ENCODE data around the gene MYOCOS.
"Not testable (repeated sequence)": the region's sequence is repeated elsewhere in the genome, so short reads cannot be mapped to it uniquely, and the experiment has no call there.

Gene MYOCOS

DNA sequence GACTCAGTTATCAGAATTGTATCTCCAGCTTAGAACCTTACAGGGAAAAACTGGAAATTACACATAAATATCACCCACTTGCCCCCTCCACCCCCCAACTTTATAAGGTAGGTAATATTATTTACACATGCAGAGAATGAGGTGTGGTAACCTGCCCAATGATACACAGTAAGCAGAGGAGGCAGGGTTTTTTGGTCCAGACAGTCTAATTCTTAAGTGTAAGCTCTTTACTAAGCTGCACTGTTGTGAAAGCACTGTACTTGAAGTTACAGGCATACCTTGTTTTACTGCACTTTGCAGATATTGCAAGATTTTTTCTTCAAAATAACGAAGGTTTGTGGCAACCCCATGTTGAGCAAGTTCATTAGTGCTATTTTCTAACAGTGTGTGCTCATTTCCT is 24.8 kb upstream of the MYOCOS start:
- Histone ChIP-seq H3K9ac (ENCODE audit: low read depth, low read length, poor library complexity) (no peak overlapping the region), H2BK120ac (ENCODE audit: low read depth, low read length) (no peak overlapping the region), H3K14ac (ENCODE audit: low read length) (no peak overlapping the region), H3K4me1 (ENCODE audit: control insufficient read depth in 2 of 2, insufficient read depth in 1 of 2, low read depth in 1 of 2, low read length in 2 of 2) (no peaks in the 10 kb centered on the region), H2BK15ac (ENCODE audit: low read length) (no peak overlapping the region), H3K9me3 (replicated peaks in 1 of 2; ENCODE audit: control insufficient read depth in 2 of 2, insufficient read depth in 1 of 2, low read depth in 1 of 2, low read length in 2 of 2) (no peaks in the 10 kb centered on the region), H2AFZ (ENCODE audit: low read length) (no peak overlapping the region), H3K36me3 (replicated peaks in 1 of 2; ENCODE audit: control insufficient read depth in 2 of 2, insufficient read depth in 2 of 2, low read length in 2 of 2) (peaks cover 2 to 46% of the 10 kb centered on the region in 2 donors), H3K4me3 (ENCODE audit: low read length in 2 of 2) (no peak overlapping the region), H3K79me1 (ENCODE audit: low read depth, low read length) (no peaks in the 10 kb centered on the region), H3K4ac (ENCODE audit: low read length) (no peak overlapping the region), H3K18ac (ENCODE audit: low read length) (no peak overlapping the region), H4K91ac (ENCODE audit: low read depth, low read length, poor library complexity) (no peak overlapping the region), H3K27ac (replicated peaks; ENCODE audit: low read length) (no peak overlapping the region), H3K27me3 (ENCODE audit: control insufficient read depth in 3 of 3, insufficient read depth in 3 of 3, low read depth in 1 of 3, low read length in 3 of 3) (no peaks in the 10 kb centered on the region), H2BK5ac (ENCODE audit: low read length) (no peak overlapping the region), H2AK5ac (ENCODE audit: low read depth, low read length) (no peak overlapping the region), H2BK12ac (ENCODE audit: low read length) (no peak overlapping the region), H4K8ac (ENCODE audit: low read depth, low read length) (no peak overlapping the region), H3K4me2 (ENCODE audit: insufficient read depth, low read length, poor library complexity, severe bottlenecking) (no peak overlapping the region), H3K23ac (ENCODE audit: low read depth, low read length, poor library complexity) (no peak overlapping the region)
- no CpG with 5 or more reads among the region's 1 CpG for WGBS, 2 donors (ENCODE audit: extremely low coverage in 2 of 2, insufficient read length in 2 of 2, insufficient replicate concordance in 1 of 2)
- DNase-seq (ENCODE audit: low spot score): no peak

DNA sequence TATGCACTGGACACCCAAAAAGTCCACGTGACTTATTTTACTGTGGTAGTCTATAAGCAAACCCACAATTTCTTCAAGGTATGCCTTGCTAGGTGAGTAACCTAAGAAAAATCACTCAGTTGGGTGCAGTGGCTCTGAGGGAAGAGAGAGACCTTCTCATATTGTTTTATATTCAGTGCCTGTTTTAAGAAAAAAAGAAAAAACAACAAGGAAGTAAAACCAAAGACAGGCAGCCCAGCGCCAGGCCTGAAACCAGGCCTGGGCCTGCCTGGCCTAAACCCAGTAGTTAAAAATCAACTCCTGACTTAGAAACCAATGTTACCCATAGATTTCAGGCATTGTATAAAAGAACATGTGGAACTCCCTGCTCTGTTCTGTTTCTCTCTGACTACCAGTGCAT is 21.7 kb upstream of the MYOCOS start:
- H3K4me1 ChIP-seq (ENCODE audit: control insufficient read depth in 2 of 2, insufficient read depth in 1 of 2, low read depth in 1 of 2, low read length in 2 of 2); H2BK5ac ChIP-seq (ENCODE audit: low read length); H3K9ac ChIP-seq (ENCODE audit: low read depth, low read length, poor library complexity); DNase-seq (ENCODE audit: low spot score); H4K8ac ChIP-seq (ENCODE audit: low read depth, low read length); H3K4me3 ChIP-seq (ENCODE audit: low read length in 2 of 2); H4K91ac ChIP-seq (ENCODE audit: low read depth, low read length, poor library complexity); H2AFZ ChIP-seq (ENCODE audit: low read length); H3K23ac ChIP-seq (ENCODE audit: low read depth, low read length, poor library complexity); H3K9me3 ChIP-seq (replicated peaks in 1 of 2; ENCODE audit: control insufficient read depth in 2 of 2, insufficient read depth in 1 of 2, low read depth in 1 of 2, low read length in 2 of 2); H3K27me3 ChIP-seq (ENCODE audit: control insufficient read depth in 3 of 3, insufficient read depth in 3 of 3, low read depth in 1 of 3, low read length in 3 of 3); H3K18ac ChIP-seq (ENCODE audit: low read length); H2BK12ac ChIP-seq (ENCODE audit: low read length); H3K27ac ChIP-seq (replicated peaks; ENCODE audit: low read length); H3K4me2 ChIP-seq (ENCODE audit: insufficient read depth, low read length, poor library complexity, severe bottlenecking); H3K14ac ChIP-seq (ENCODE audit: low read length); H3K79me1 ChIP-seq (ENCODE audit: low read depth, low read length); H2AK5ac ChIP-seq (ENCODE audit: low read depth, low read length); H2BK120ac ChIP-seq (ENCODE audit: low read depth, low read length); H2BK15ac ChIP-seq (ENCODE audit: low read length); H3K4ac ChIP-seq (ENCODE audit: low read length): not testable (repeated sequence)
- H3K36me3 ChIP-seq (replicated peaks in 1 of 2; ENCODE audit: control insufficient read depth in 2 of 2, insufficient read depth in 2 of 2, low read length in 2 of 2): peaks cover 0 to 15% of the 10 kb centered on the region in 2 donors
- no CpG with 5 or more reads among the region's 2 CpGs for WGBS, 2 donors (ENCODE audit: extremely low coverage in 2 of 2, insufficient read length in 2 of 2, insufficient replicate concordance in 1 of 2)

DNA sequence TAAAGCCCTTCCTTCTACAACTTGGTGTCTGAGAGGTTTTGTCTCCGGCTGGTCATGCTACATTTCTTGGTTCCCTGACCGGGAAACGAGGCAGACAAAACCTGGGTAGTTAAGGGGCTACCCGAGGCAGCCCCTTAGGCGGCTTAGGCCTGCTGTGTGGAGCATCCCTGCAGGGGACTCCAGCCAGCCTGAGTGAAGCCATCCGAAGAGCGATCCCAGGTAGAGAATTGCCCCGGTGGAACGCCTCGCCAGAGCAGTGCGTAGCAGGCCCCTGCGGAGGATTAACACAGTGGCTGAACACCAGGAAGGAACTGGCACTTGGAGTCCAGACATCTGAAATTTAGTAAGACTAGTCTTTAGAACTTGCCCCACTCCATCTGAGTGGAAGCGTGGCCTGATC is 21.2 kb upstream of the MYOCOS start:
- Histone ChIP-seq H3K9me3 (replicated peaks in 1 of 2; ENCODE audit: control insufficient read depth in 2 of 2, insufficient read depth in 1 of 2, low read depth in 1 of 2, low read length in 2 of 2) (no peaks in the 10 kb centered on the region), H3K79me1 (ENCODE audit: low read depth, low read length) (no peaks in the 10 kb centered on the region), H3K4me1 (ENCODE audit: control insufficient read depth in 2 of 2, insufficient read depth in 1 of 2, low read depth in 1 of 2, low read length in 2 of 2) (no peaks in the 10 kb centered on the region), H3K23ac (ENCODE audit: low read depth, low read length, poor library complexity) (peak overlapping the region; percentile 55), H3K9ac (ENCODE audit: low read depth, low read length, poor library complexity) (peak overlapping the region; percentile 44), H3K4ac (ENCODE audit: low read length) (no peak overlapping the region), H3K14ac (ENCODE audit: low read length) (no peak overlapping the region), H4K91ac (ENCODE audit: low read depth, low read length, poor library complexity) (no peak overlapping the region), H4K8ac (ENCODE audit: low read depth, low read length) (no peak overlapping the region), H3K27me3 (ENCODE audit: control insufficient read depth in 3 of 3, insufficient read depth in 3 of 3, low read depth in 1 of 3, low read length in 3 of 3) (no peaks in the 10 kb centered on the region), H3K4me3 (ENCODE audit: low read length in 2 of 2) (no peak overlapping the region), H2BK5ac (ENCODE audit: low read length) (no peak overlapping the region), H2BK15ac (ENCODE audit: low read length) (no peak overlapping the region), H2BK120ac (ENCODE audit: low read depth, low read length) (no peak overlapping the region), H2AK5ac (ENCODE audit: low read depth, low read length) (no peak overlapping the region), H2AFZ (ENCODE audit: low read length) (no peak overlapping the region), H3K27ac (replicated peaks; ENCODE audit: low read length) (no peak overlapping the region), H3K18ac (ENCODE audit: low read length) (no peak overlapping the region), H3K36me3 (replicated peaks in 1 of 2; ENCODE audit: control insufficient read depth in 2 of 2, insufficient read depth in 2 of 2, low read length in 2 of 2) (peaks cover 0 to 13% of the 10 kb centered on the region in 2 donors), H3K4me2 (ENCODE audit: insufficient read depth, low read length, poor library complexity, severe bottlenecking) (no peak overlapping the region), H2BK12ac (ENCODE audit: low read length) (no peak overlapping the region)
- WGBS, 2 donors (ENCODE audit: extremely low coverage in 2 of 2, insufficient read length in 2 of 2, insufficient replicate concordance in 1 of 2): no CpG with 5 or more reads among the region's 13 CpGs
- DNase-seq (ENCODE audit: low spot score): no peak

DNA sequence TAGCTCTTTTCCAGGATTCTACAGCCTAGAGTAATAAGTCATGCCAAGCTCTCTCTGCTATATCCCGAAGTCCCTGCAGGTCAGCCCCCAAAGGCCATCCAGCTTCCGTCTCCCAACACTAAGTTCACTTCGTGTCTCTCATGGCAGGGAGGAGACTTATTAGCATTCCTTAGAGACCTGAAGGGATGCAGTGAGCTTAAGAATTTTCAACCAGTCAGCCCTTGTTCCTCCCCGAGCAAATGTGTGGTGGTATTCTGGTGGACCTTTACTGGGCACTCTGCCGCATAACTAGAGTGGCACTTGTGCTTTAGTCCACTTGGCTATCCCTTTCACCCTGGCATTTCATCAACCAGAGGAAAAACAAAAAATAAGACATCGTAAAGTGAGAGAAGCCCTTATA is 19.0 kb upstream of the MYOCOS start:
- H2AK5ac ChIP-seq (ENCODE audit: low read depth, low read length); H3K27me3 ChIP-seq (ENCODE audit: control insufficient read depth in 3 of 3, insufficient read depth in 3 of 3, low read depth in 1 of 3, low read length in 3 of 3); H3K79me1 ChIP-seq (ENCODE audit: low read depth, low read length); H3K4me2 ChIP-seq (ENCODE audit: insufficient read depth, low read length, poor library complexity, severe bottlenecking); H3K18ac ChIP-seq (ENCODE audit: low read length); H3K36me3 ChIP-seq (replicated peaks in 1 of 2; ENCODE audit: control insufficient read depth in 2 of 2, insufficient read depth in 2 of 2, low read length in 2 of 2); H2BK12ac ChIP-seq (ENCODE audit: low read length); H2BK5ac ChIP-seq (ENCODE audit: low read length); H4K91ac ChIP-seq (ENCODE audit: low read depth, low read length, poor library complexity); H3K4me1 ChIP-seq (ENCODE audit: control insufficient read depth in 2 of 2, insufficient read depth in 1 of 2, low read depth in 1 of 2, low read length in 2 of 2); H3K27ac ChIP-seq (replicated peaks; ENCODE audit: low read length); H3K4me3 ChIP-seq (ENCODE audit: low read length in 2 of 2); H4K8ac ChIP-seq (ENCODE audit: low read depth, low read length); H3K9ac ChIP-seq (ENCODE audit: low read depth, low read length, poor library complexity); H3K14ac ChIP-seq (ENCODE audit: low read length); H2BK120ac ChIP-seq (ENCODE audit: low read depth, low read length); DNase-seq (ENCODE audit: low spot score); H2AFZ ChIP-seq (ENCODE audit: low read length); H3K4ac ChIP-seq (ENCODE audit: low read length); H2BK15ac ChIP-seq (ENCODE audit: low read length); H3K23ac ChIP-seq (ENCODE audit: low read depth, low read length, poor library complexity); H3K9me3 ChIP-seq (replicated peaks in 1 of 2; ENCODE audit: control insufficient read depth in 2 of 2, insufficient read depth in 1 of 2, low read depth in 1 of 2, low read length in 2 of 2): not testable (repeated sequence)
- no CpG with 5 or more reads among the region's 6 CpGs for WGBS, 2 donors (ENCODE audit: extremely low coverage in 2 of 2, insufficient read length in 2 of 2, insufficient replicate concordance in 1 of 2)
